H1 (cell line): ENCODE data around the gene QSOX2. TPM values are rescaled to one million over a fixed set of nuclear protein-coding genes. Genes with fewer than 3 reads are reported as not detected.

Experiments used
- CTCF ChIP-seq, 3 experiments: IDR thresholded peaks; 1 replicate in 2 of 3; 2 replicates in 1 of 3; pipeline versions ENCODE4 v1.5.1 to v1.6.1; 2011; ENCODE audit warnings: low read length in 3 of 3, mild to moderate bottlenecking in 3 of 3, inconsistent platforms in 2 of 3, low read depth in 1 of 3, moderate library complexity in 1 of 3; ENCODE audit not compliant: insufficient read depth in 1 of 3; ENCODE audit errors: control extremely low read depth in 1 of 3
- polyA plus RNA-seq, 7 experiments: library from polyadenylated mRNA; depleted of rRNA in 3 of 7; stranded (reverse) in 5 of 7; unstranded in 2 of 7; fragments of >200 nt in 5 of 7; fragments of 200-250 nt in 2 of 7; gene quantifications; 1 replicate in 5 of 7; 2 replicates in 1 of 7; 4 replicates in 1 of 7; pipeline versions ENCODE4 v1.2.1 to v1.2.3, GENCODE V29; 2011 to 2013; ENCODE audit warnings: missing spikeins in 2 of 7, mixed read lengths in 2 of 7
- total RNA-seq: library from RNA; stranded (reverse); fragmentation: NEBNext Ultra II Directional; extraction: Animal tissue kit (Norgen Biotek cat#: 25700); gene quantifications from 2 replicates; pipeline ENCODE4 v1.2.1, GENCODE V29; 2021

The QSOX2 gene
- total and polyA plus RNA-seq, 2 of the 8 experiments (the other 6 are each of a cell fraction or from before 2014, with no cell fraction given): 18.0 to 28.6 TPM

DNA sequence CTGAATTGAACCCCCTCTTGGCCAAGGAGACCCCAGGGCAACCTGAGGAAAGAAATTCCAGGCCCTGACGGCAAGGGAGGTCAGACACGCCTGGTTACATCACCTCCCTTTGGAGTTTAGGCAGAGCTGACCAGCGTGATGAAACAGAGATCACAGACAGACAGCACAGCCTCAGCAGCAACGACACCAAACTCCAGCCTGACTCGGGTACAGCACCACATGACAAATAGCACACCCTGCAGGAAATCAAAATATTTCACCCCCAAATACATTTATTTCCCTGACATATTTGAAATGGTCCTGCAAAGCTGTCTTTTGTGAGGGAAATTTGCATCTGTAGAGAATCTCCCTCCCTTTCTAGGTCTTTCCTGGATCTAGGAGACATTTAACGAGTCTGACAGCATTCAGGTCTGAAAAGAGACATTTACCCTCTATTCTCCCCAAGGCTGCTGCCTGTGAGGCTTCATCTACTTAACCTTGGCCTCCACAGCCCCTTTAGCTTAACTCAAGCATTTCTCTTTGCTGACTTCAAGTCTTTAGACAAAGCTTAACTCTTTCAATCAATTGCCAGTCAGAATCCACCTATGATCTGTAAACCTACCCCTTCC lies 2.6 kb downstream of the QSOX2 start (continued):
- peak in 1 of 3 experiments; percentile 2; a peak in 1 of 4 replicates for TF ChIP-seq CTCF (IDR thresholded peaks at IDR 0.05; ENCODE audit: control extremely low read depth in 1 of 3, insufficient read depth in 1 of 3, low read depth in 1 of 3, low read length in 3 of 3)
